ENCODE results near the gene SPOUT1.

The SPOUT1 gene

DNA sequence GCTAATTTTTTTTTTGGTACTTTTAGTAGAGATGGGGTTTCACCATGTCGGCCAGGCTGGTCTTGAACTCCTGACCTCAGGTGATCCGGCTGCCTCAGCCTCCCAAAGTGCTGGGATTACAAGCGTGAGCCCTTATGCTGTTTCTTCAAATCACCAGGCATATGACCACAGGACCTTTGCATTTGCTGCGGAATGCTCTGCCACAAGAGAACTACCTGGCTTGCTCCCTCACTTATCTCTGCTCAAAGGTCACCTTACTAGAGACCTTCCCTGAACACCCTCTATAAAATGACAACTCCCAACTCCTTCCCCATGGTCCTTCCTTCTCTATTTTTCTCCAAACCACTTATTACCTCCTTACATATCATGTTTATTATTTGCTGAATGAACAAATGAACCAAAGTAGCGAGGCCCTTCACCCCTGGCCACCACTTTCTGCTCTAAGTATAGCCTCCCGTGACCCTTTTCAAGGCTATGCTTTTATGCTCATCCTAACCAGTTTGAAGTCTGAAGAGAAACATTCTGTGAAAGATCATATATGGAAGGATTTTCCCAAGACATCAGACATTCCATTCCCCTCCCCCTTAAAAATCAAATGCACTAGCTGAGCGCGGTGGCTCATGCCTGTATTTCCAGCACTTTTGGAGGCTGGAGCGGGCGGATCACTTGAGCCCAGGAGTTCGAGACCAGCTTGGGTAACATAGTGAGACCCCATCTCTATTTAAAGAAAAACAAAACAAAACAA, 59.1 kb downstream of the SPOUT1 start:
- DNase-seq: no peak

Measured in activated CD4-positive, alpha-beta T cell treated with anti-CD3 and anti-CD28 coated beads for 48 hours (primary cell).